Esophagus squamous epithelium (tissue), 5 donors: ENCODE data around the gene RTN4RL1. TPM values are rescaled to one million over a fixed set of nuclear protein-coding genes. Genes with fewer than 3 reads are reported as not detected.

Source experiments
- DNase-seq: peaks from one replicate; lab custom pipeline; 2025; lab: John Stamatoyannopoulos, UW
- H3K27ac ChIP-seq, 4 donors: fragments of 200-600 bp; sonication (generic); one replicate each; pipeline ENCODE4 v1.5.1; 2016 to 2019; ENCODE audit warnings: mild to moderate bottlenecking in 1 of 4
- H3K27me3 ChIP-seq, 4 donors: fragments of 200-600 bp; sonication (generic); 1 replicate in 3 of 4; 2 replicates in 1 of 4; pipeline versions ENCODE4 v1.5.1 to v1.6.0; 2017 to 2021; ENCODE audit warnings: antibody characterized with exemption in 1 of 4
- H3K36me3 ChIP-seq, 3 donors: fragments of 200-600 bp; sonication (generic); one replicate each; pipeline ENCODE4 v1.5.1; 2016 to 2019
- H3K4me1 ChIP-seq, 3 donors: fragments of 200-600 bp; sonication (generic); one replicate each; pipeline ENCODE4 v1.5.1; 2017 to 2019
- H3K4me3 ChIP-seq, 4 donors: fragments of 200-600 bp; sonication (generic); 1 replicate in 3 of 4; 2 replicates in 1 of 4; pipeline ENCODE4 v1.5.1; 2016 to 2019; ENCODE audit warnings: mild to moderate bottlenecking in 2 of 4, moderate library complexity in 1 of 4
- H3K9me3 ChIP-seq, 3 donors: fragments of 200-600 bp; sonication (generic); one replicate each; pipeline ENCODE4 v1.5.1; 2016 to 2019
- CTCF ChIP-seq, 6 experiments: fragments of 450-650 bp in 4 of 6; fragments of 200-600 bp in 2 of 6; sonication (generic) in 2 of 6; IDR thresholded peaks; one replicate each; pipeline ENCODE4 v1.5.1; 2016 to 2019; ENCODE audit warnings: antibody characterized with exemption in 6 of 6, mild to moderate bottlenecking in 4 of 6, moderate library complexity in 4 of 6
- POLR2A ChIP-seq, 4 donors: fragments of 450-650 bp; IDR thresholded peaks; one replicate each; pipeline ENCODE4 v1.6.1; 2017; ENCODE audit warnings: antibody characterized with exemption in 4 of 4, mild to moderate bottlenecking in 4 of 4, moderate library complexity in 3 of 4
- WGBS, 2 donors: methylation state at CpG; one replicate each; pipeline ENCODE4 v1.1.5; 2018; 5-methylcytosine and 5-hydroxymethylcytosine counted together
- intact Hi-C: fragments of 100-400 bp; cut with DNase I; formaldehyde crosslinking; loops from one replicate; pipeline ENCODE4 v1.15.0; 2022
- total RNA-seq, 4 donors: library from RNA; depleted of rRNA; stranded (reverse); fragments of >200 nt; gene quantifications; one replicate each; pipeline ENCODE4 v1.1.0, GENCODE V29; 2016
- donor health status: DM: yes; HTN: yes; CAD: no.

RTN4RL1 gene
- total RNA-seq, 4 donors from 2014 or later, result 1.1 to 4.0 (median 2.0) TPM

DNA sequence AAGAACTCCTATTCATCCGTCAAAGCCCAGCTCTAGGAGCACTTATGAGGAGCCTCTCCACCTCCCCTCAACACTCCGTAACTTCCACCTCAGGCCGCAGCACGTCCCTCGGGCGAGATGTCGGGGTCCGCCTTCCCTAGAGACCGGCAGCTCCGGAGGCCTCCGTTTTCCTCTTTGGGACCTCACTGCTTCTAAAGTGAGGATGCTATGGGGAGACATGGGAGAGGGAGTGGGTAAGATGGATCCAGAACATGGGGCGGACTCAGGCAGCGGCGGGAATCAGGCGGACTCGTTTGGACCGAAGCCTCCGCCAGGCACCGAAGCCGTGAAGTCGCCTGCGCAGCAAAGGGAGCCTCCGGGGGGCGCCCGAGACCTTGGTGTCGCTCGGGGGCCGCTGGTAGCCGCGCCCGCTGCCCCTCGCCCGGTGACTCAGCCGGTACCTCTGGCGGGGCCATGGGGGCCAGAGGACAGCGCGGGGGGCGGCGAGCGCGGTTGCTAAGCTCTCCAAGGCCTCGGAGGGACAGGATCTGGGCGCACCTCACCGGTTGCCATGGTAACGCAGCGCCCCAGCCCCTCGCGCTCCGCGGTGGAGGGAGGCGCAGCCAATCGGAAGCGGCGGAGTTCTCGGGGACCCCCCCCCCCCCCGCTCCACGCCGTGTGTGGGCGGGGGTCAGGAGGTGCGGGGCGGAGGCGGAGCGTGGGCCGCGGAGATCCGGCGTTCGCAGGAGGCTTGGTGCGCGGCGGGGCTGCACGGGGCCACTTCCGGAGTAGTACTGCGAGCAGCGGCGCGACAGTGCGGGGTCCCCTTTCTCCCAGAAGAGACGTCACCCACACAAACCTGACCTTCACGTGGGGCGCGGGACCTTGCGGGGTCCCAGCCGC is 28.5 kb upstream of the RTN4RL1 start:
- TF ChIP-seq CTCF (IDR thresholded peaks at IDR 0.05), result peak; percentile 15 to 62 (median 53)
- TF ChIP-seq POLR2A (IDR thresholded peaks at IDR 0.05), result no peak
- H3K36me3 ChIP-seq, result no peaks in the 10 kb centered on the region
- H3K9me3 ChIP-seq, result no peaks in the 10 kb centered on the region
- peaks cover 0 to 80% (median 7%) of the 10 kb centered on the region in 4 donors for H3K27me3 ChIP-seq
- H3K4me1 ChIP-seq, result peaks cover 46 to 85% (median 64%) of the 10 kb centered on the region in 3 donors
- peak overlapping the region; percentile 23 to 74 (median 58) for H3K4me3 ChIP-seq
- no peak for DNase-seq
- H3K27ac ChIP-seq, result peak overlapping the region; percentile 77 to 93 (median 90)
- 2 to 9% methylated on average over 5 to 14 of the region's 84 CpGs for WGBS, 2 donors
- intact Hi-C loops, result no loop called here

DNA sequence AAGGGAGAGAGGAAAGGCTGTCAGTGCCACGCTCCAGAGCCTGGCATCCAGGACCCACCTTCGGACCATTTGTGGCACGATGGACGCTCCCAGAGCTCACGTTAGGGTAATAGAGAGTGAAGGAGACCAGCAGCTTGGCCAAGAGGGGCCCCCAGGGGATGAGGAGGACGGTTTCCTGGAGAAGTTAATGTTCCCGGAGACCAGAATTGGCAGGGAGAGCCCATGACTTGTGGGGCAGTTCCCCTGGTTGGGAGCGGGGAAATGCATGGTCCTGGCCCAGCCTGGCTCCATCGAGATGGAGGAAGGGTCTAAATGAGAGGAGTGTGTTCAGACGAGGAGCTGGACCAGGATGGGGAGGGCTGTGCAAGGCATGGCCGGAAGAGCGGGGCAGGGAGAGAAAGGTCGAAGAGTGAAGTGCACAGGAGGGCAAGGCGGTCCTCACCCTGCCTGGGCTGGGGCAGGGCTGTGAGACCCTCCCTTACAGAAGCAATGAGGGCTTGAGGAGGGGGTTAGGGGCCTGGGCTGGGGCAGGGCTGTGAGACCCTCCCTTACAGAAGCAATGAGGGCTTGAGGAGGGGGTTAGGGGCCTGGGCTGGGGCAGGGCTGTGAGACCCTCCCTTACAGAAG is 26.9 kb upstream of the RTN4RL1 start:
- 42 to 50% methylated on average over 14 of the region's 14 CpGs for WGBS, 2 donors
- H3K36me3 ChIP-seq, result no peaks in the 10 kb centered on the region
- intact Hi-C loops, result no loop called here
- no peaks in the 10 kb centered on the region for H3K9me3 ChIP-seq
- peaks cover 40 to 72% (median 49%) of the 10 kb centered on the region in 3 donors for H3K4me1 ChIP-seq
- TF ChIP-seq CTCF (IDR thresholded peaks at IDR 0.05), result no peak
- no peak for TF ChIP-seq POLR2A (IDR thresholded peaks at IDR 0.05)
- no peak for DNase-seq
- no peak overlapping the region for H3K4me3 ChIP-seq
- H3K27ac ChIP-seq, result peak overlapping the region in 1 of 4 donors; percentile 79
- H3K27me3 ChIP-seq, result peaks cover 0 to 64% (median 7%) of the 10 kb centered on the region in 4 donors

DNA sequence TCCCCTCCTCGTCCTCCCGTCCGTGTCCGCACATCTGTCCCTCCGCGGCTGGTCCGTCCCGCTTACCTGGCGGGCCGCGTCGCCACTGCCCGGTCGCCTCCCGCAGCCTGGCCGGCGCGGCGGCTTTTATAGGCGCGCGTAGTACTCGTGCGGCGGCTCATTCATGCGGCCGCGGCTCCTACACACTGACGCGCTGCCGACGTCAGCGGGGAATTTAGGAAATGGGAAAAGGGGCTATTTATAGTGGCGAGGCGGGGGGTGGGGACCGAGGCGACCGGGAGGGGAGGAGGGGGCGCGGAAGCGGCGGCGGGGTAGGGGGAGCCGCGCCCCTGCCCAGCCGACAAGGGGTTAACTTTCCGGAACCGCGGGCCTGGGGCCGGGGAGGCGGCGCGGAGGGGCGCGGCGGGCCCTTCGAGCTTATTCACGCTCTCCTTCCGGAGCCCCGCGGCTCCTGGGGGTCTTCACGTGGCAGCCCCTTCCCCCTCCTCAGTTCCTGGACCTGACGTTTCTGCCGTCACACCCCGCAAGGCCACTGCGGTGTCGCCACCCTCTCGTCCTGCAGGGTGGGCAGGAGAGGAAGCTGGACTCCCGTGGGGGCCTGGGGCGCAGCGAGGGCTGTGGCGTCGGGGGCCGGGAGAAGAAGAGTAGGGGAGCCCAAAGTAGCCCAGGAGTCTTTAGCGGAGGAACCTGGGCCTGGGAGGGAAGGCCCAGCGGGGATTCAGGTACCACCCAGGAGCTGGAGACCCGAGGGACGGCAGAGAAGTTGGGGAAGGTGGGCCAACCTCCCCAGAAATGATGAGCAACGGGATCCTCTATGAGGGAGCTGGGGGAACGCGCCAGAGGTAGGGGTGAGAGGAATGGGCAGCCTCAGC is 26.2 kb upstream of the RTN4RL1 start:
- Histone ChIP-seq H3K27me3 (peaks cover 0 to 57% (median 5%) of the 10 kb centered on the region in 4 donors), H3K27ac (peak overlapping the region in 3 of 4 donors; percentile 26 to 79 (median 70)), H3K4me1 (peaks cover 36 to 64% (median 41%) of the 10 kb centered on the region in 3 donors), H3K36me3 (no peaks in the 10 kb centered on the region), H3K9me3 (no peaks in the 10 kb centered on the region), H3K4me3 (peak overlapping the region; percentile 55 to 95 (median 70))
- DNase-seq, result no peak
- intact Hi-C loops, result no loop called here
- WGBS, 2 donors, result 21 to 39% methylated on average over 7 to 29 of the region's 81 CpGs
- TF ChIP-seq CTCF (IDR thresholded peaks at IDR 0.05) (no peak), POLR2A (IDR thresholded peaks at IDR 0.05) (no peak)

GRCh38 chr17:2050300-2051060 is 25.3 kb upstream of the RTN4RL1 start:
- TF ChIP-seq CTCF (IDR thresholded peaks at IDR 0.05), result peak in 1 of 6 experiments; percentile 12
- TF ChIP-seq POLR2A (IDR thresholded peaks at IDR 0.05), result no peak
- H3K36me3 ChIP-seq, result no peaks in the 10 kb centered on the region
- no peaks in the 10 kb centered on the region for H3K9me3 ChIP-seq
- intact Hi-C loops, result no loop called here
- no peak for DNase-seq
- WGBS, 2 donors, result 3% methylated on average over 11 of the region's 88 CpGs; no CpG with 5 or more reads in 1 of the 2 donors
- H3K27ac ChIP-seq, result peak overlapping the region; percentile 26 to 79 (median 72)
- peaks cover 0 to 48% (median 5%) of the 10 kb centered on the region in 4 donors for H3K27me3 ChIP-seq
- peak overlapping the region; percentile 55 to 95 (median 70) for H3K4me3 ChIP-seq
- H3K4me1 ChIP-seq, result peaks cover 34 to 57% (median 34%) of the 10 kb centered on the region in 3 donors
